GM19238 (cell line): ENCODE measurements around the gene PREX1.

Experiments
- DNase-seq: peaks from one replicate; pipeline ENCODE4 v3.0.0; 2011; ENCODE audit warnings: low spot score; ENCODE audit not compliant: insufficient read length

The PREX1 gene

DNA sequence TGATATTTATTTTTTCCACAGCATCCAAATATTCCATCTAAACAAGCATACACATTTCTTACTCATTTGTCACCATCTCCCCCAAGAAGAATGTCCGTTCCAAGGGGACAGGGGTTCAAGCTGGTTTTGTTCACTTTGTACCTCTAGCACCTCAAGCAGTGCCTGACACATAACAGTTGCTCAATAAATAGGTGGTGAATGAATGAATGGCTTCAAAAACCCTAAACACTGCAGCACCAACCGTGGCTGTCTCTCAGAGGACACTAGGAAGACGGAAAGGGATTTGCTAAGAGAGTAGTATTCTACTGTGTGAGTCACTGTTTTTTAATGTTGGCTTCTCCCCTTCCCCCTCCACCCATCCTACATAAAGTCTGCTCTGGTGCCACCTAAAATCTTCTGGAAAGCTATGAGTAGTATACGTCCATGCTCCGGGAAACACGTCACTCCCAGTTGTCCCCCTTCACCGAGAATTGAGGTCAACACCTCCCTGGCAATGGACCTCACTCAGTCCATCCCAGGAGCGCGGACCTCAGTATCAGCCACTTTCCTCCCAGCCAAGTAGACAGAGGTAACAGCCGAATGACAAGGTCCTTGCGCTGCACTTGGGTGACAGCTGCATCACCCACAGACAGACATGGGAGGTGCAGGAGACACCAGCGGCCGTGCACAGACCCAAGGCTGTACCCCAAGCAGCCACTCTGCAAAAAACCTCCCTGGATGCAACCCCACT, 107.4 kb downstream of the PREX1 start:
- DNase-seq, result no peak

DNA sequence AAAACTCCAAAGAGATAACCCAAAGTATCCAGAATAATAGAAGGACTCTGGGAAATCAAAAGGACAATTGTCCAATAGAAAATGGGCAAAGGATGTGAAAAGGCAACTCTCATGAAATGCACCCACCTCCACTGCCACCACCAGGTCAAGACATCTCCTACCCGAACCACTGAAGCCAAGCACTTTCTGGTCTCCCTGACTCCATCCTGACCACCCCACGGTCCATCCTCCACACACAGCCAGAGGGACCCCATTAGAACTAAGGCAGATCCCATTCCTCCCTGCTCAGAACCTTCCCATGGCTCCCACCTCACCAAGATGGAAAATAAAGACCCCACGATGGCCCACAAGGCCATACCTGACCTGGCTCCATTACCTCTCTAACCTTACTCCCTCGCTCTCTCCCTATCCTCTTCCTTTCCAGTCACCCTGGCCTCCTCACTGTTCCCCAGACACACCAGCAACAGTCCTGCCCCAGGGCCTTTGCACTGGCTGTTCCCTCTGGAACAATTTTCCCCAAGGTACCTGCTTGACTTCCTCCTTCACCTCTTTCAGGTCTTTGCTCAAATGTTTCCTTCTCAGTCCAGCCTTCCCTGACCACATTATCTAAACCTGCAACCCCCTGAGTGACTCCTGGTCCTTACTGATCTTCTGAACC, 108.1 kb downstream of the PREX1 start:
- no peak for DNase-seq

- peak; percentile 31 for DNase-seq
Measured at GRCh38 chr20:48718786-48719578, 108.8 kb downstream of the PREX1 start.

- DNase-seq, result no peak
Measured at GRCh38 chr20:48717680-48718223, 110.0 kb downstream of the PREX1 start.

- DNase-seq, result peak; percentile 39
Measured at GRCh38 chr20:48717095-48717672, 110.6 kb downstream of the PREX1 start.

DNA sequence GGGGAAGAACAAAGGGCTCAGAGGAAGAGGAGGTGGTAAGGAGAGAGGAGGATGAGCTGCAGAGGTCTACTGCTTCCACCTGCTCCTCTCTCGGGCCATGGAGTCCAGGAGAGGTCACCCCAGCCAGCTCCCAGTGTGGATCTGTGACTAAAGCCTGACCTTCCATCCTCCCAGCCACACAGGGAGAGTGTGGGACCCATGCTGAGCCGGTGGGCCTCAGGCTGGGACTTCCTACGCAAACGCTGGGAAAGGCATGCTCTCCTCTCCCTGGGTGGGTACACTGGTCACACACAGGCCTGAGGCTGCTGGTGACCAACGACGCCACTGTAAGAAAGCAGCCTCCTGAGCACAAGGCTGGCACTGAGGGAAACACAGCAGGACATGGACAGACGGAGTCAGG, 111.3 kb downstream of the PREX1 start:
- no peak for DNase-seq

GRCh38 chr20:48716086-48716485, 111.7 kb downstream of the PREX1 start:
- DNase-seq, result no peak

- no peak for DNase-seq
Measured at GRCh38 chr20:48714764-48715163, 113.0 kb downstream of the PREX1 start.

DNA sequence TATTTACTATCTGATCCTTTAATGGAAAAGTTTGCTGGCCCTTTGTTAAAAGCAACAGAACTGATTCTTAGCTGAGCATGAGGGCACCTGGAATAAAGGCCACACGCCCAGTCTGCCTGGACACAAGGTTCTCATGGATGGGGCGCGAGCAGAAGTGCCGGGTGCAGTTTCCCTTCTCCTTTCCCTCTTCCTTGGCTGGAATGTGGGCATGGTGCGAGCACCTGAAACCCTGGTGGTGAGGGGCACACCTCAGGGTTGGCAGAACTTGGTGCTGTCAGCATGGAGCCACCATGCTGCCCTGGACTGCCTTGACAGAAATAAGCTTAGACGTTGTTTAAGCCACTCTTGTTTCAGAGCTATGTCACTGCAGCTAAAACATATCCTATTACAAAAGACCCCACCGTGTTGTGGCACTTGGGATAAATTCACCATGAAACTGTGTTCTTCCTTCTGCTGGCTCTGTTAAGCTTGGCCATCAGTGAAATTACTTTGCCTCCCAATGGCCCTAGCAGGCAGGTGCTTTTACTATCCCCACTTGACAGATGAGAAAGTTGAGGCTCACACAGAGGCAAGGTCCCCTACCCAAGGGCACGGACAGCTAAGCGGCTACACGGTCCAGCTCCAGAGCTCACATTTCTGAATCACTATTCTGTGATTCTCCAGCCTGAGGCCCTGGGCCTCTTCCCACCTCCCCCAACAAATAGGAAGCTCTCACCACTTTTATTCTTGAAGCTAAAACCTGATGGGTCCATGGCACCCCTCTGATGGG, 115.9 kb downstream of the PREX1 start:
- DNase-seq, result no peak

- DNase-seq, result no peak
Measured at GRCh38 chr20:48711044-48711428, 116.8 kb downstream of the PREX1 start.

DNA sequence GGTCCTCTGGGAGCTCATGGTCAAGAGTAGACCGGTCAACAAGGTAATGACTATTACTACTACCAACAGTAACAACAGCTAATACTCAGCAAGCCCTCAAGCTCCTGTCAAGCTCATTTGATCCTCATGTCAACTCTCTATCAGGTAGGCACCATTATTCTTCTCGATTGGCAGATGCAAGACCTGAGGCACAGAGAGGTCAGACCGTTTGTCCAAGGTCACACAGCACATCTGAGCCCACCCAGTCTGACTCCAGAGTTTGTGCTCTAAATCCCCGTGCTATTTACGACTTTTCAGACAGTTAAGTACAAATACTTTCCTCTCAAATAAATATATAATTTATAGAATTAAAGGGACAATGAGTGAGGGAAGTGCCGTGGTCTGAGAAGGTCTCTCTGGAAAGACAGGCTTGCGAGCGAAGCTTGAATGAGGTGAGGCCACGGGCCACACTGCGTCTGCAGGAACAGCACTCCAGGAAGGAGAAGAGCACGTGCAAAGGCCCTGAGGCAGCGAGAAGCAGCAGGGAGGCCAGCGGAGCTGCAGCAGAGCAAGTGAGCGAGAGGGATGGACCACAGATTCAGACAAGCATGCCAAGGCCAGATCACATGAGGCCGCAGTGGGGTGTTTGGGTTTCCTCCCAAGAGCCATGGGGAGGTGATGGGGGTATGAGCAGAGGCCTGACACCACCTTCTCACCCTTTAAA, 117.3 kb downstream of the PREX1 start:
- no peak for DNase-seq

DNA sequence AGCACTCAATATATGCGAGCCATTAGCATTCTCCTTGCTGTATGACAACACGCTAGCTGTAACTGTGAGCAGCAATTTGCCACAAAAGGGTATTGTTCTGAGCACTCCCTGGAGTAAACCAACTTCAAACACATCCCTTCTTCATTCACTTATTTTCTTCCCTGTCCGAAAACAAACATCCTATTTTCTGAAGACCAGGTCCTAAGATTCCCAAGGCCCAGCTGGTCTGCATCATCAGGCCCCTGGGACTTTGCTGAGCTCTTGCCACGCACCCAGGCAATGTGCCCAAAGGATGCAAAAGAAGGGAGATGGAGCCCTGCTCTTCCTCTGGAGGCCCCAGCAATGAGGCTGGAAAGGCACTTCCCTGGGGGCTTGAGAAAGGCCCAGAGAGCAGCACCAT, 118.1 kb downstream of the PREX1 start:
- DNase-seq, result no peak

DNA sequence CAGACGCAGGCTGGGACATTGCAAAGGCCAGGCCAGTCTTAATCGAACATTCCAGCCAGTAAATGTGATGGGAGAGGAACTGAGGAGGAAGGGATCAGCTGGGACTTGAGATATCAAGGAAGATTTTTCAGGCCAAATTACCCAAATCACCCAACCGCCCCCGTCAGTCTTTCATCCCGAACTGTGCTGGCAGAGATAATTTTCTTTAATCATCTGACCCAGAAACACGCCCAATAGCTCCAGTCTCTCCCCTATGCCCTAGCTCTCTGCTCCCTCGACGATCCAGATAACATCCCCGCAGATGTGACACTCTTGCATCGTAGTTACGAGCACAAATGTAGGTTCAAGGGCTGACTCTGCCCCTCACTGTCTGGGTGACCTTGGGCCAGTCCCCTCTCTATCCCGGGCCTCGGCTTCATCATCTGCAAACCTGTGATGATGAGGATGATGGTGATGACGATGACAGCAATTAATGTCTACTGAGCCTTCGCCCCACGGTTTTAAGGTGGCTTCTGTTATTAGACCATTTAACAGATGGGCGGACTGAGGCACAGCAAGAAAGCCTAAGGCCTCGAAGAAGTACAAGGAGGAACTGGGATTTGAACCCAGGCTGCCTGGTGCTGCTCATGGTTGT, 118.6 kb downstream of the PREX1 start:
- DNase-seq, result no peak

GRCh38 chr20:48708630-48709029, 119.2 kb downstream of the PREX1 start:
- no peak for DNase-seq

GRCh38 chr20:48708116-48708515, 119.7 kb downstream of the PREX1 start:
- DNase-seq, result no peak

DNA sequence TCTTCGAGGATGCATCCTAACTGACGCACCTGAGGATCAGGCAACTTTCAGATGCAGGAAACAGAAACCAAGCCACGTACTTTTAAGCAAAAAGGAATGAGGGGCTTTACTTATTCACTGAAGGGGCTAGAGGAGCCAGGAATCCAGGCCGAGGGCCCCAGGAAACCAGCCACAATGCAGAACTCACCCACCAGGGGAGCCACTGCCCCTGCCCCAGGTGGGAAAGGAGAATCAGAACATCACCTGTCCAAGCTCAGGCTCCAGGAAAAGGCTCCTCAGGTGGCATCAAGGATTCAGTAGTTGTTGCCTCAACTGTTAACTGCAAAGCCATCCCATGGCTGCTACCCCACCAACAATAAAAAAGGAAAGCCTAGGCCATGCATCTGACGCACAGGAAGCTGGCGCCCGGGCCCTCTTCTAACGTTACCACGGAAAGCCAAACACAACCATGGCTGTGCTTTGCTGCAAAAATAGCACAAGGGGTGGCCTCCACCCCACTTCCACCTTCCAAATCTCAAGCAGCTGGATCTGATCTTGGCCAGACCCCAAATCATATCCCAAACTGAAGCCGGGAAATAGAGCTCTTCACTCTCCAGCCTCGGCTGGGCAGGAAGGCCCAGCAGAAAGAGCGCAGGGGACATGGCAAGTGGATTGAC, 121.0 kb downstream of the PREX1 start:
- DNase-seq, result no peak

- no peak for DNase-seq
Measured at GRCh38 chr20:48706116-48706656, 121.6 kb downstream of the PREX1 start.

DNA sequence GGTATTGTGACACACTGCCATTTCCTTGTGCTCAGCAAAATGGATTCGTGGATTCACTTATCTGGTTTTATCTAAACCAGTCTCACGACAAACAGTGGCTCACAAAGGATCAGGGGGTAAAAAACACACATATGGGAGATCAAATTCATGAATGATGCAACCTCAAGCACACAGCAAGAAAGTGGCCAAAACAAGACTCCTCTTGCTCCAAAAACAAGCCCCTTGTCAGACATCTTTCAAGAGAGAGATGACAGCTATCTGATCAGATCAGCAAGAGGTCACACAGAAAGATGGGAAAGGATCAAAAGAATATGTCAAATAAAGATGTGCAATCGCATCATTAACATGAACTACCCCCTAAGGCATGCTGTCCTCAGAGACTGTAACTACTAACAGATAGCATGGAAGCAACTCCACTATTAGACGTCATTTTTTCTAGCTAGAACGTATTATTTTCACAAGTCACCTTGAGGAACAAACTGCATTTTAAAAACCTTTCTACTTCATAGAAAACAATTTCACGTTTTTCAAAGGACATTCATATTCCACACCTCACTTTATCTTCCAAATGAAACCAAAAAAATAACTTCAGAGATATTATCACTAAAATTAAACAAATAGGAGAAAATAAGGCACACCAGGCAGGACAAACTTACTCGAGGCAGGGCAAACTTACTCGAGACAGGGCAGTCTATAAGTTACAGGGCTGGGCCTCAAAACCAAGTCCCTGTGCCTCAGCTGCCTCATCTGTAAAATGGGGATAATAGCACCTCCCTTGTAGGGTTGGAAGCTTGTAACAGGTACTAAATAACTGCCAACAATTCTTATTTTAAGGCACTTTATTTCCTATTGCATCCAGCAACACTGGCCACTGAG, 122.3 kb downstream of the PREX1 start:
- no peak for DNase-seq
